Medulla oblongata (tissue), 1 donor: Measurements from ENCODE around the gene NAT16.
"Not testable (repeated sequence)": the region's sequence is repeated elsewhere in the genome, so short reads cannot be mapped to it uniquely, and the experiment has no call there.

Experiments
- DNase-seq: peaks from one replicate; pipeline ENCODE4 v3.0.0-alpha.2; 2015; ENCODE audit errors: extremely low spot score

NAT16 gene

DNA sequence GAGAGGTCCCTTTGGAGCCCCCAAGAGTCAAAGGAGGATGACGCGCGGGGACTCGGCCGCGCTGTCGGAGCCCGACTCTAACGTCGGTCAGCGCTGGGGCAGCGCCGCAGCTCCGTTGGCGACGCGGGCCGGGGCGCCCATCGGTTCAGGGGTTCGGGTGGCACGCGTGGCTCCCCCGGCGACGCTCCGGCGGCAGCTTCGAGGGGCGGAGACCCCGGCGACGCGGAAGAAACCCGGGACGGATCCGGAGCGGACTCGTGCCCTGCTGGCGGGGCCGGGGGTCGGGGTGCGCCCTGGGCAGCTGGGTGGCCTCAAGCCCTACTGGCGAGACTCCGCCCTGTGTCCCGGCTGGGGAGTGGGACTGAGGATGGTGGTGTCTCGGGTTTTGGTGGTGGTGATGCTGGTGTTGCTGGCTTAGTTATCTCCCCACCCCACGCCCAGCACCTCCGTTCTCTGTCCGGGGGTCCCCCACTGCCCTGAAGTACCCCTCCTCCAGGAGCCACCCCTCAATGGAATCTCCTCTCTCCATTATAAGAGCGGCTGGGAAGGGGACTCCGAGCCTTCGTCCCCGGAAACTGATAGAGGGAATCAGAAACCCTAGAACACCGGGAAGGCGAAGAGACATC is at the start of gene NAT16:
NAT16 (minus strand) TSS at position 164 of the 626 bp plus-strand sequence. CDS start 5,486 bp downstream, outside the sequence.
- DNase-seq: no peak

DNA sequence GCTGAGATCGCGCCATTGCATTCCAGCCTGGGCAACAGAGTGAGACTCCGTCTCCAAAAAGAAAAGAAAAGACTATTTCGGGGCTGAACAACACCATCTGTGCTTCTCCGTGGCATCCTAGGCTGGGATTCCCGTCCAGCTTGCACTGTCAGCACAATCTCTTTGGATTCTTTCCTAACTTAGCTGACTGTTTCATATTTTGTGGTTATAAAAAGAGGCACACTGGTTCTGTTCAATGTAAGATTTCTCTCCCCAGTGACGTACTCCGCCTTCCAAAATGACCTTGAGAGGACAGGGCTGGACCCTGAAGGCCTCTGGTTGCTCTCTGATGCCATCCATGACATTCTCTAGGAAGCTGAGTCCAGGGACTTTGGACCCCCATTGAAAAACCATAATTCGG is 46.6 kb upstream of the NAT16 start:
- DNase-seq: no peak

- DNase-seq: no peak
Observed at GRCh38 chr7:101225650-101226049, 45.6 kb upstream of the NAT16 start.

- no peak for DNase-seq
Observed at GRCh38 chr7:101223528-101223927, 43.4 kb upstream of the NAT16 start.

GRCh38 chr7:101222275-101222830 is 42.3 kb upstream of the NAT16 start:
- DNase-seq: no peak

DNA sequence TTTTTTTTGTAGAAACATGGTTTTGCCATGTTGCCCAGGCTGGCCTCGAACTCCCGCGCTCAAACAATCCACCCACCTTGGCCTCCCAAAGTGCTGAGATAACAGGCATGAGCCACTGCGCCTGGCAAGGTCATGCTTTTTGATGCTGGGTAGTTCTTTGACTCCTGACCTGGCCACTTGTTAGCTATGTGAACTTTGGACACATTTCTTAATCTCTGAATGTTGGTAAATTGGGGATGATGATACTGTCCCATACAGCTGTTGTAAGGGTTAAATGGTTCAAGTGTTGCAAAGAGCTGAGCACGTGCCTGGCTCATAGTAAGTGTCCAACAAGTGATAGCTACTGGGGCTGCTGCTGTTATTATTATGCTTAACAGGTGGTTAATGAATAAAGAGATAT is 40.2 kb upstream of the NAT16 start:
- DNase-seq: no peak

- DNase-seq: no peak
Observed at GRCh38 chr7:101218236-101219125, 38.4 kb upstream of the NAT16 start.

- peak; percentile 100 for DNase-seq
Observed at GRCh38 chr7:101217388-101218235, 37.5 kb upstream of the NAT16 start, which contains the start of the genes PLOD3 and ZNHIT1. Gene PLOD3, minus strand, starts transcription at chr7:101217581. Its CDS starts 307 bp downstream, at chr7:101217274. Gene ZNHIT1, plus strand, starts transcription at chr7:101218165. Its CDS starts 31 bp downstream, at chr7:101218196.

GRCh38 chr7:101216860-101217387 is 36.8 kb upstream of the NAT16 start:
- DNase-seq: no peak

GRCh38 chr7:101216001-101216859 is 36.1 kb upstream of the NAT16 start:
- DNase-seq: no peak

- DNase-seq: no peak
Observed at GRCh38 chr7:101212014-101212413, 31.9 kb upstream of the NAT16 start.

GRCh38 chr7:101211501-101211900 is 31.4 kb upstream of the NAT16 start:
- DNase-seq: no peak

DNA sequence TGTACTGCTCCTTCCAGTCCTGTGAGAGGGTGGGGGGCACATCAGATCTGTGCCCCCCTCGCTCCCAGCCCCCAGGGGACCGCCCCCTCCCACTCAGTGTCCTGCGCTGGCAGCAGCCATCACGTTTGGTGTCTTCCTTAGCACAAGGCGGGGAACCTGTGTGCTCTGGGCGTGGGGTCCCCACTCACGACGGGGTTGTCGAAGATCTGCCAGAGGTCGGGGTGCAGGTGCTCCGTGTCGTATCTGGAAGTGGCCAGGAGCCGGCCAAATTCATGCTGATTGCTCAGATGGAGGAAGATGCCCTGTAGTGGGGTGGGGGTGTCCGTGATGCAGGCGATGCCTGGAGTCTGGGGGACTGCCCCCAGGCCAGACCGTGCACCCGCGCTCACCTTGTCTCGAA is 30.1 kb upstream of the NAT16 start:
- DNase-seq: no peak

DNA sequence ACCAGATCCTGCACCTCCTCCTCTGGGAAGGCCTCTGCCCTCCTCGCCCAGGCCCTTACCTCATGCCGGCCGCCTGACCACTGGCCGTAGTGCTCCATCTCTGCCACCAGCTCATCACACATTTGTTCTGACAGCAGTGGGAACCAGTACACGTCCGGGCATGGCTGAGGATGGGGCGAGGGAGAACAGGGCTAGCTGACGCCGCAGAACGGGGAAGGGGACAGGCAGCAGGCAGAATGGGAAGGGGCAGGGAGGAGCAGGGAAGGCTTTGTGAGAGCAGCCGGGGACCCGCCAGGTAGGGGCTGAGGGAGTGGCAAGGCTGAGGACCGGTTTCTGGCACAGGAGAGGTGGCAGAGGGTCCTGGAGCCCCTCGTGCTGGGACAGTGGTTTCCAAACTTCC is 28.7 kb upstream of the NAT16 start:
- DNase-seq: no peak

DNA sequence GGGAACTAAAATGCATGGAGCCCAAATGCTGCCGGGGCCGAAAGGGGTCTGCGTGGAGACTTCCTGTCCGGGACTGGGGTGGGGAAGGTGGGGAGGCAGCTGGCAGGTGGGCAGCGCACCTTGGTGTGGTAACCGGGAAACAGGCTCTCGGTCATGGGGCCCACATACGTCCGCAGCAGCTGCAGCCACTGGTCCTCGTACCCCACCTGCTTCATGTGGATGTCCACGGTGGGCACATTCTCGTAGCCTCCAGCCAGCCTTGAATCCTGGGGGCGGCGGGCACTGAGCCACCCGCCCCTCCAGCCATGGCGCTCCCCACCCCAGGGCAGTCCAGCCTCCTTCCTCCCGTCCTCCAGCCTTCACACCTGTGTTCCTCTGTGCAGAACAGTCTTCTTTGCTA is 27.4 kb upstream of the NAT16 start:
- DNase-seq: no peak

DNA sequence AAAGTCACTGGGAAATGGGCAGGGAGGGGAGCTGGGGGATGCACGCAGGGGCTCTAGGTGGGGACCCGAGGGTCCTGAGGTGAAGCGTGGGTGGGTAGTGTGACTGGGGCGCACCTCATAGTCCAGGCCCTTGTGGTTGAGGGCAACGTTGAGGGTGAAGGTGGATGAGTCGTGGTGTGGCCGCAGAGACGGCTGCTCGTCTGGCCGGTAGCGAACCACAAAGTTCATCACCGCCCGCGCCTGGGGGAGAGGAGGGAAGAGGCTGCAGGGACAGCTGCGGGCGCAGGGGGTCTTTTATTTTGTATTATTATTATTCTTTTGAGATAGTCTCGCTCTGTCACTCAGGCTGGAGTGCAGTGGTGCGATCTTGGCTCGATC is 26.6 kb upstream of the NAT16 start:
- DNase-seq: no peak

DNA sequence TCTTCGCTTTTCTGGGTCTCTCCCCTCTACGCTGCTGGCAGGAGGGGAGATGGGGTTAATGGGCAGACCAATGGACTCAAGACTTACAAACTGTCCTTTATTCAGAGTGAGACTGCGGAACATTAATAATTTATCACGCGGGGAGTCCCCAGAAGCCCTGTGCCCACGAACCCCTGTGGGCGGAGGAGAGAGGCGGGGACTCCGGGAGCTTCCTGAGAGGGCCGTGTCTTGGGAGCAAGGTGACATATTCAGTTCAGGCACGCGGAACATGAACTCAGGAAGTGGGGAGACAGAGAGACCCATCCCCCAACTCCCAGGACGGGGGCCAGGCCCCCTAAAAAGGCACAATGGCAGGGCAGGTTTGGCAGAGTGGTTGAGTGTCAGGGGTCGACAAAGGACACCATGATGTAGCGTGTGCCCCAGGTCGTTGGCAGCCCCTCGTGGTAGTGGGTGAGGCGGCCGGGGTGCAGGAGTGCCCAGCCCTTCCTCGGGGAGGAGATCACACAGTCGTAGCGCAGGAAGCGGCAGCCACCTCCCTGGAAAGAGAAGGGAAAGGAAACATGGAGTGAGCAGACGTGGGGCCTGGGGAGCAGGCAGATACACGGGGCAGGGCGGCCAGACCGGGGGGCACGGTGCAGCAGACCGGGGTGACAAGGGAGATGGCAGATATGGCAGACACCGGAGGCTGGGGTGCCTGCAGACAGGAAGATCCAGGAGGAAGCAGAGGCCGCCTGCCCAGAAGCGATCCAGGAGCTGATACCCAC is 26.0 kb upstream of the NAT16 start:
- DNase-seq: no peak

GRCh38 chr7:101203740-101204738 is 23.9 kb upstream of the NAT16 start:
- DNase-seq: not testable (repeated sequence)

GRCh38 chr7:101202603-101202918 is 22.5 kb upstream of the NAT16 start:
- no peak for DNase-seq
